ENCODE results near the gene HNRNPU.

DNA sequence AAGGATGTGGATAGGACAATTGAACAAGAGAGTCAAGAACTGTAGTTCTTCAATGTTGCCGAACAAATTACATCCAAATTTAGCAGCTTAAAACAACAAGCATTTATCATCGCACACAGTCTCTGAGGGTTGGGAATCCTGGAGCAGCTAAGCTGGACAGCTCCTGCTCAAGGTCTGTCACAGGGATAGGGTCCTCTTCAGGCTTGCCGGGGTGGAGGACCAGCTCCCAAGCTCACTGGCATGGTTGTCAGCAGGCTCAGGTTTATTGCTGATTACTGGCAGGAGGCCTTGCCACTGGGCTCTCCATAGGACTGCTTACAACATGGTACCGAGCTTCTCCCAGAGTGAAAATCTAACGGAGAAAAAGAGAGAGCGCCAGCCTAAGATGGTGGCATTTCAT, 51.0 kb downstream of the HNRNPU start:
- TF ChIP-seq POLR2A (IDR thresholded peaks at IDR 0.05) (no peak), POLR2AphosphoS5 (IDR thresholded peaks at IDR 0.05) (no peak), EP300 (IDR thresholded peaks at IDR 0.05) (no peak)
- TF ChIP-seq, protein P1, sequence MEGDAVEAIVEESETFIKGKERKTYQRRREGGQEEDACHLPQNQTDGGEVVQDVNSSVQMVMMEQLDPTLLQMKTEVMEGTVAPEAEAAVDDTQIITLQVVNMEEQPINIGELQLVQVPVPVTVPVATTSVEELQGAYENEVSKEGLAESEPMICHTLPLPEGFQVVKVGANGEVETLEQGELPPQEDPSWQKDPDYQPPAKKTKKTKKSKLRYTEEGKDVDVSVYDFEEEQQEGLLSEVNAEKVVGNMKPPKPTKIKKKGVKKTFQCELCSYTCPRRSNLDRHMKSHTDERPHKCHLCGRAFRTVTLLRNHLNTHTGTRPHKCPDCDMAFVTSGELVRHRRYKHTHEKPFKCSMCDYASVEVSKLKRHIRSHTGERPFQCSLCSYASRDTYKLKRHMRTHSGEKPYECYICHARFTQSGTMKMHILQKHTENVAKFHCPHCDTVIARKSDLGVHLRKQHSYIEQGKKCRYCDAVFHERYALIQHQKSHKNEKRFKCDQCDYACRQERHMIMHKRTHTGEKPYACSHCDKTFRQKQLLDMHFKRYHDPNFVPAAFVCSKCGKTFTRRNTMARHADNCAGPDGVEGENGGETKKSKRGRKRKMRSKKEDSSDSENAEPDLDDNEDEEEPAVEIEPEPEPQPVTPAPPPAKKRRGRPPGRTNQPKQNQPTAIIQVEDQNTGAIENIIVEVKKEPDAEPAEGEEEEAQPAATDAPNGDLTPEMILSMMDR (IDR thresholded peaks at IDR 0.05), result no peak
